HG03196 (cell line): Measurements from ENCODE around the gene PSENEN.
"Not testable (repeated sequence)": the region's sequence is repeated elsewhere in the genome, so short reads cannot be mapped to it uniquely, and the experiment has no call there.

Experiments
- ATAC-seq: cut with Tn5 transposase; IDR thresholded peaks from one replicate; pipeline ENCODE4 v1.9.1; 2021; ENCODE audit not compliant: unreplicated experiment

Gene PSENEN

DNA sequence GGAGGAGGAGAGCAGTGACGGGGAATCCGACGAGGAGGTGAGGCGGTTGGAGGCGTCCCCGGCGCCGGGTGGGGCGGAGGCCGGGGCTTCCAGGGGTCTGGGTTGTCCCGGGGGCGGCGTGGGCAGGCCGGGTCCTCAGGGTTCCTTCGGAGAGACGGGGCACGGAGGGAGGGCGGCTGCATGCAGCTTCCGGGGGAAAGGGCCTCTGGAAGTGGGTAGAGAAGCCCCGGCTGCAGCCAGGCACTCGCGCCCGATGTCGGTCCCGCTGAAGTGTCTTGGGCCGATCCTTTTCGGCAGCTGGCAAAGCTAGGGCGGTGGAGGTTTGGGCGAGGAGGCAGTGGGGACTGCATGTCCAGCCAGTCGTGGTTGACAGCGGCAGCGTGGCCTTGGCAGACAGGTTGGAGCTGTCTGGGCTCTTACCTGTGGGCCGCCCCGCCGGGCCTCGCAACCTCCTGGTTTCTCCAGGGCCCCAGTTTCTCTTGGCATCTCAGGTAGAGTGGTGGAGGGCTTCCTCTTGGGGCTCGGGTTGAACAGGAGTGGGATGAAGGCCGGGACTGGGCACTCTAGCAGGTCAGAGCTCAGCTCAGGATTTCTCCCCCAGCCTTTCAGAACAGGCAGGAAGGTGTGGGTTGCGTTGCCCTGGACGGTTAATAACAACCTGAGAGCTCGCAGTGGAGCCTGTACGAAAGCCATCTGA, 27.0 kb upstream of the PSENEN start:
- ATAC-seq, result no peak

DNA sequence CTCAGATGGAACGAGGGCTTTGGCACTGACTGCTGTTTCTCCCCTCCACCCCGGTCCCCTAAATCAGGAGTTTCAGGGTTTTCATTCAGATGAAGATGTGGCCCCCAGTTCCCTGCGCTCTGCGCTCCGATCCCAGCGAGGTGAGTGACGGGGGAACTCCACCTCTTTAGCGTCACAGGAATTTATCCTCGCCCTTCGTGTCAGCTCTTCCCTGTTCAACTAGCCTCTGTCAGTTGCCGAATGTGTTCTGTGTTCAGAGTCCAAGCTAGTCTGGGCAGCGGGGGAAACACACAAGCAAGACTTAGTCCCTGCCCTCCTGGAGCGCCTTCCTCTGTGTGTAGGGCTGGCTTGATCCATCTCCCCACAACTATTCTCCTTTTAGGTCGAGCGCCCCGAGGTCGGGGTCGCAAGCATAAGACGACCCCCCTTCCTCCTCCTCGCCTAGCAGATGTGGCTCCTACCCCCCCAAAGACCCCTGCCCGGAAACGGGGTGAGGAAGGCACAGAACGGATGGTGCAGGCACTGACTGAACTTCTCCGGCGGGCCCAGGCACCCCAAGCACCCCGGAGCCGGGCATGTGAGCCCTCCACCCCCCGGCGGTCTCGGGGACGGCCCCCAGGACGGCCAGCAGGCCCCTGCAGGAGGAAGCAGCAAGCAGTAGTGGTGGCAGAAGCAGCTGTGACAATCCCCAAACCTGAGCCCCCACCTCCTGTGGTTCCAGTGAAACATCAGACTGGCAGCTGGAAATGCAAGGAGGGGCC, 25.9 kb upstream of the PSENEN start:
- ATAC-seq, result no peak

DNA sequence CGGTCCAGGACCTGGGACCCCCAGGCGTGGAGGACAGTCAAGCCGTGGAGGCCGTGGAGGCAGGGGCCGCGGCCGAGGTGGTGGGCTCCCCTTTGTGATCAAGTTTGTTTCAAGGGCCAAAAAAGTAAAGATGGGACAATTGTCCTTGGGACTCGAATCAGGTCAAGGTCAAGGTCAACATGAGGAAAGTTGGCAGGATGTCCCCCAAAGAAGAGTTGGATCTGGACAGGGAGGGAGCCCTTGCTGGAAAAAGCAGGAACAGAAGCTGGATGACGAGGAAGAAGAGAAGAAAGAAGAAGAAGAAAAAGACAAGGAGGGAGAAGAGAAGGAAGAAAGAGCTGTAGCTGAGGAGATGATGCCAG, 25.3 kb upstream of the PSENEN start:
- ATAC-seq, result no peak

DNA sequence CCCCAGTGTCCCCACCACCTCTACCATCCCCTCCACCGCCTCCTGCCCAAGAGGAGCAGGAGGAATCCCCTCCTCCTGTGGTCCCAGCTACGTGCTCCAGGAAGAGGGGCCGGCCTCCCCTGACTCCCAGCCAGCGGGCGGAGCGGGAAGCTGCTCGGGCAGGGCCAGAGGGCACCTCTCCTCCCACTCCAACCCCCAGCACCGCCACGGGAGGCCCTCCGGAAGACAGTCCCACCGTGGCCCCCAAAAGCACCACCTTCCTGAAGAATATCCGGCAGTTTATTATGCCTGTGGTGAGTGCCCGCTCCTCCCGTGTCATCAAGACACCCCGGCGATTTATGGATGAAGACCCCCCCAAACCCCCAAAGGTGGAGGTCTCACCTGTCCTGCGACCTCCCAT, 24.8 kb upstream of the PSENEN start:
- no peak for ATAC-seq

DNA sequence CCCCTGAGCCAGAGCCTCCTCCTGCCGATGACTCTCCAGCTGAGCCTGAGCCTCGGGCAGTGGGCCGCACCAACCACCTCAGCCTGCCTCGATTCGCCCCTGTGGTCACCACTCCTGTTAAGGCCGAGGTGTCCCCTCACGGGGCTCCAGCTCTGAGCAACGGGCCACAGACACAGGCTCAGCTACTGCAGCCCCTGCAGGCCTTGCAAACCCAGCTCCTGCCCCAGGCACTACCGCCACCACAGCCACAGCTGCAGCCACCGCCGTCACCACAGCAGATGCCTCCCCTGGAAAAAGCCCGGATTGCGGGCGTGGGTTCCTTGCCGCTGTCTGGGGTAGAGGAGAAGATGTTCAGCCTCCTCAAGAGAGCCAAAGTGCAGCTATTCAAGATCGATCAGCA, 24.1 kb upstream of the PSENEN start:
- no peak for ATAC-seq

DNA sequence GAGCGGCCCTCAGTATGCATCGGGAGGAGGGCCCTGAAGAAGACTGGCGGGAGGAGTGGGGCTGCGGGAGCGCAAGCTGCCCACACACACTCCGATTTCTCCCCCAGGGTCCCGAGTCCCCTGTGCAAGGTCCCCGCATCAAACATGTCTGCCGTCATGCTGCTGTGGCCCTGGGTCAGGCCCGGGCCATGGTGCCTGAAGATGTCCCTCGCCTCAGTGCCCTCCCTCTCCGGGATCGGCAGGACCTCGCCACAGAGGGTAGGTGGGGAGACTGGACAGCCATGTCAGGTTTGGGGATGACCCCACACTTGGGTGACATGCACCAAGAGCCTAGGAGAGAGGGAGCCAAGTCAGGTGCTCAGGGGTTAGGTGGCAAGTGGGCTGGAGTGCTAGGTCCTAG, 23.0 kb upstream of the PSENEN start:
- ATAC-seq, result no peak

DNA sequence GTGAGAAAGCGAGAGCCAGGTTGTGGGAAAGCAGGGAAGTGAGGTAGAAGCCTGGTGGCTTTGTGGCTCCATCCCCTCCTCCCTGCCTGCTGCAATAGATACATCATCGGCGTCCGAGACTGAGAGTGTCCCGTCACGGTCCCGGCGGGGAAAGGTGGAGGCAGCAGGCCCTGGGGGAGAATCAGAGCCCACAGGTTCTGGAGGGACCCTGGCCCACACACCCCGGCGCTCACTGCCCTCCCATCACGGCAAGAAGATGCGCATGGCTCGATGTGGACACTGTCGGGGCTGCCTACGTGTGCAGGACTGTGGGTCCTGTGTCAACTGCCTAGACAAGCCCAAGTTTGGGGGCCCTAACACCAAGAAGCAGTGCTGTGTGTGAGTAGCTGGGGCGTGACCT, 22.6 kb upstream of the PSENEN start:
- no peak for ATAC-seq

DNA sequence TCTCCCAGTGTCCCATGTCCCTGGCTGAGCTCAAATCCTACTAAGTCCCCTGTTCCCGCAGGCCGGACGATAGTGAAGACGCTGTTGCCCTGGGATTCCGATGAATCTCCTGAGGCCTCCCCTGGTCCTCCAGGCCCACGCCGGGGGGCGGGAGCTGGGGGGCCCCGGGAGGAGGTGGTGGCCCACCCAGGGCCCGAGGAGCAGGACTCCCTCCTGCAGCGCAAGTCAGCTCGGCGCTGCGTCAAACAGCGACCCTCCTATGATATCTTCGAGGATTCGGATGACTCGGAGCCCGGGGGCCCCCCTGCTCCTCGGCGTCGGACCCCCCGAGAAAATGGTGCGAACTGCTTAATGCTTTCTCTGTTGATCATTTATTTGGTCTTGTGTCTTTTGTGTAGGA, 21.8 kb upstream of the PSENEN start:
- no peak for ATAC-seq

DNA sequence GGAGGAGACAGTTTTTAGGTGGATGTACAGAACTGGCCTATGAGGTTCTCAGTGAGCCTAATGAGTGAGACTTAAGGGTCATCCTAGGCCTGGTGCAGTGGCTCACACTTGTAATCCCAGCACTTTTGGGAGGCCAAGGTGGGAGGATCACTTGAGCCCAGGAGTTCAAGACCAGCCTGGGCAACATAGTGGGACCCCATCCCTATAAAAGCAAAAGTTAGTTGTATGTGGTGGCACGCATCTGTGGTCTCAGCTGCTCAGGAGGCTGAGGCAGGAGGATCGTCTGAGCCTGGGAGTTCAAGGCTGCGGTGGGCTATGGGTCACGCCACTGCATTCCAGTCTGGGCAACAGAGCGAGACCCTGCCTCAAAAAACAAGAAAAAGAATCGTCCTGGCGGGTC, 21.3 kb upstream of the PSENEN start:
- ATAC-seq, result not testable (repeated sequence)

DNA sequence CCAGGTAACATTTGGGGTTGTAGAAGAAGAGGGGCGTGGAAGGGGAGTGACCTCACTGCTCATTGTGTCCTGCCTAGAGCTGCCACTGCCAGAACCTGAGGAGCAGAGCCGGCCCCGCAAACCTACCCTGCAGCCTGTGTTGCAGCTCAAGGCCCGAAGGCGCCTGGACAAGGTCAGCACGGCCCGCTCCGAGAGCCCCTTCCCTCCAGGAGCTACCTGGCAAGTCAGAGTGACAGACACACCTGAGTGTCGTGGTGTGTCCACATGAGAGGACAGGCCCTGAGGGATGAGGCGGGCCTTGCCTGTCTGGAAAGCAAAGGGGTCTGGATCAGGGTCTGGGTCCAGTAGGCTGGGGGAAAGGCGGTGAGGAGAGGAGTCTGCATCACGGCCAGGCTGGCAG, 20.9 kb upstream of the PSENEN start:
- ATAC-seq, result no peak

DNA sequence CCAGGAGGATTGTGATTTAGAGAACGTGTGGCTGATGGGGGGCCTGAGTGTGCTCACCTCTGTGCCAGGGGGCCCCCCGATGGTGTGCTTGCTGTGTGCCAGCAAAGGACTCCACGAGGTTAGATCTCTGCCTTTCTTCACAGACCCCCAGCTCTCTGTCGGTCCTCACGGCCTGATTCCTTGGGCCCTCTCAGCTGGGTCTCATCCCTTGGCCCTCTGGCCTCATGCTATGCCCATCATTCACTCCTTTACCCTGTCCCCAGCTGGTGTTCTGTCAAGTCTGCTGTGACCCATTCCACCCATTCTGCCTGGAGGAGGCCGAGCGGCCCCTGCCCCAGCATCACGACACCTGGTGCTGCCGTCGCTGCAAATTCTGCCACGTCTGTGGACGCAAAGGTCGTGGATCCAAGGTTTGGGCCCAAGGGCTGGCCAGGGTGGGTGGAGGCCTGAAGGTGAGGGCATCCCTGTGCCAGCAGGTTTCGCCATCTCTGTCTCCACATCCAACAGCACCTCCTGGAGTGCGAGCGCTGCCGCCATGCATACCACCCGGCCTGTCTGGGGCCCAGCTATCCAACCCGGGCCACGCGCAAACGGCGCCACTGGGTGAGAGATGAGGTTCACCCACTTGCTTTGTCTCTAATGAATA, 20.1 kb upstream of the PSENEN start:
- ATAC-seq, result no peak

DNA sequence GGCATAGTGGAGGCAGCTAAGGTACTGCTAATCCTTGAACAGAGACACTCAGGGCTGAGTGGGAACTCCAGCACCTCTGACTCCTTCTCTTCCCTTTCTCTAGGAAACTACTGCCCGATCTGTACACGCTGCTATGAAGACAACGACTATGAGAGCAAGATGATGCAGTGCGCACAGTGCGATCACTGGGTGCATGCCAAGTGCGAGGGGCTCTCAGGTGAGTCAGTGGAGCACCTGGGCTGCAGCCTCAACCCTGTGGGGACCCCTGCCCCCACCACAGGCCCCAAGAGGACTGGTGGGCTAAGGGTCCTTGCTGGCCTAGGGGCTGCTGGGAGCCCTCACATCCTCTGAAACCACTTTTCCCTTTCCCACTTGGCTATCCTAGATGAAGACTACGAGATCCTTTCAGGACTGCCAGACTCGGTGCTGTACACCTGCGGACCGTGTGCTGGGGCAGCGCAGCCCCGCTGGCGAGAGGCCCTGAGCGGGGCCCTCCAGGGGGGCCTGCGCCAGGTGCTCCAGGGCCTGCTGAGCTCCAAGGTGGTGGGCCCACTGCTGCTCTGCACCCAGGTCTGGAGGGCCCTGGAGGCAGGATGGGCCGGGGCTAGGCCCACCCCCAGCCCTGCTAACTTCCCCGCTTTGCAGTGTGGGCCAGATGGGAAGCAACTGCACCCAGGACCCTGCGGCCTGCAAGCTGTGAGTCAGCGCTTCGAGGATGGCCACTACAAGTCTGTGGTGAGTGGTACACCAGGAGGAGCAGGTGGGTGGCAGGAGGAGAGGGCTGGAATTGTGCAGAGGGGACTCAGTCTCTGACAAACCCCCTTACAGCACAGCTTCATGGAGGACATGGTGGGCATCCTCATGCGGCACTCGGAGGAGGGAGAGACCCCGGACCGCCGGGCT, 18.1 kb upstream of the PSENEN start:
- no peak for ATAC-seq

DNA sequence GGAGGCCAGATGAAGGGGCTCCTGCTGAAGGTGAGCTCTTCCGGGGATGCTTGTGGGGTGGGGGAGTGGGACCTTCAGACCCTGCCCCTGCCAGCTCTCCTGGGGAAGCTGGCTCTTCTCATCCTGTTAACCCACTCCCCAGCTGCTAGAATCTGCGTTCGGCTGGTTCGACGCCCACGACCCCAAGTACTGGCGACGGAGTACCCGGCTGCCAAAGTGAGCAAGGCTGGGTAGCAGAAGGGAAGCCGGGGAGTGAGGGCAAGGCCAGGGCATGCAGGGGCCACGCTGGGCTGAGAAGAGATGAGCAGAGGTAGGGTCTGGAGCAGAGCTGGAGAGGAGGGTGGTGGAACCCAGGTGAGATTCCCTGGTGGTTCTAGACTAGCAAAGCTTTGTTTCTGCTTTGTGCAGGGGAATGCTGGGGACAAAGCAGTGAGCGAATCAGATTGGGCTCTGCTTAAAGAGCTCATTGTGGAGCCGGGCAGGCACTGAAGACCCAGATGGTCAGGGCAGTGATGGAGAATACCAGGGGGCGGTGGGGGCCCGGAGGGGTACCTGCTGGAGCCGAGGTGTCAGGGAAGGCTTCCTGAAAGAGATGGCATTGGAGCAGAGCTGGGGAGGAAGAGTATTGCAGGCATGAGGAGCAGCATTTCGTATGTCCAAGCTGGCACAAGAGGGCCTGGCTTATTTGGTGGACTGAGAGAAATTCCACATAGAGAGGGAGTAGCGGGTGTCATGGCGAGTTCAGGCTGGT, 17.3 kb upstream of the PSENEN start:
- ATAC-seq, result no peak

DNA sequence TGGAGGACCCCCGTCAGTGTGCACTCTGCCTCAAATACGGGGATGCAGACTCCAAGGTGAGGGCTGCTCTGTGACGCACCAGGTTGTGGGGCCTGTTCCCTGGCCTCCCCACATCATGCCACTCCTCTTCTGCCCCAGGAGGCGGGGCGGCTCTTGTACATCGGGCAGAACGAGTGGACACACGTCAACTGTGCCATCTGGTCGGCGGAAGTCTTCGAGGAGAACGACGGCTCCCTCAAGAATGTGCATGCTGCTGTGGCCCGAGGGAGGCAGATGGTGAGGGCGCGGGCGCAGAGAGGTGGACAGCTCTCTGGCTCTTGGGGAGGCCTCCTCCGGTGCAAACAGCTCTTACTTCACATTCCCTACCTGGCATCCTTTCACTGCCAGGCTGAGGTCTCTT, 16.4 kb upstream of the PSENEN start:
- no peak for ATAC-seq

DNA sequence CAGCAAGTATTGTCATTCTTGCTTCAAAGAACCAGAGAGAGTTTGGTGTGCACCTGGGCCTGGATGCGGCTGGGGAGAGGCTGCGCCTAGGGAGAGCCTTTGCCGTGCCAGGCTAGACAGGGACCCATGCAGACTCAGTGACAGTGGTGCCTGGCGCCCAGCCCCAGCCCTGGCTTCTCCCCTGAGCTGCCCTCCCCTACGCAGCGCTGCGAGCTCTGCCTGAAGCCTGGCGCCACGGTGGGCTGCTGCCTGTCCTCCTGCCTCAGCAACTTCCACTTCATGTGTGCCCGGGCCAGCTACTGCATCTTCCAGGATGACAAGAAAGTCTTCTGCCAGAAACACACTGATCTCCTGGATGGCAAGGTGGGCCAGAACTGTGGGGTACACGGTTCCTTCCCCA, 15.7 kb upstream of the PSENEN start:
- no peak for ATAC-seq

DNA sequence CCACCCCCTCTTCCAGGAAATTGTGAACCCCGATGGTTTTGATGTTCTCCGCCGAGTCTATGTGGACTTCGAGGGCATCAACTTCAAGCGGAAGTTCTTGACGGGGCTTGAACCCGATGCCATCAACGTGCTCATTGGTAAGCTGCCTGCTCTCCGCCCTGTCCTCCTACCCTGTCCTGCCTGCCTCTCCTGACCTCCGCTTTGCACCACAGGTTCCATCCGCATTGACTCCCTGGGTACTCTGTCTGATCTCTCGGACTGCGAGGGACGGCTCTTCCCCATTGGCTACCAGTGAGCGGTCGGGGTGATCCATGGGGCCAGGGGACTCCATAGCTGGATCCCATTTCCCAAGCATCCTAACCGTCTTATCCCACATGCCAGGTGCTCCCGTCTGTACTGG, 15.1 kb upstream of the PSENEN start:
- no peak for ATAC-seq

DNA sequence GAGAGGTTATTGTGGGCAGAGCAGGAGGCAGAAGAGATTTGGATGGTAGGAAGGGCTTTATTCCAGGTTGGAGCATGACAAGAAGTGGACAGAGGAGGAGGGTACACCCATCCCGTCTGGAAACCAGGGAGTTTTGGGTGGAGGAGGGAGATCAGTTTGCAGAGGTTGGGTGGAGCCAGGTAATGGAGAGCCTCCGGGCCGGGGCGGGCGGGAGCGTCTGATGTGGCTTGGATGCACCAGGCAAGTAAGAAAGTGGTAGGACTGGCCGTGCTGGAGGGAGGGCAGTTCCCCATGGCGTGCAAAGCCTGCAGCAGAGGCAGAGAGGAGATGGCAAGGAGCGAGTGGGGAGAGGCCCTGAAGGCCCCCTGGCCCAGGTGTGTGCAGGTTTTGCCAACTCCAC, 14.1 kb upstream of the PSENEN start:
- ATAC-seq, result no peak

DNA sequence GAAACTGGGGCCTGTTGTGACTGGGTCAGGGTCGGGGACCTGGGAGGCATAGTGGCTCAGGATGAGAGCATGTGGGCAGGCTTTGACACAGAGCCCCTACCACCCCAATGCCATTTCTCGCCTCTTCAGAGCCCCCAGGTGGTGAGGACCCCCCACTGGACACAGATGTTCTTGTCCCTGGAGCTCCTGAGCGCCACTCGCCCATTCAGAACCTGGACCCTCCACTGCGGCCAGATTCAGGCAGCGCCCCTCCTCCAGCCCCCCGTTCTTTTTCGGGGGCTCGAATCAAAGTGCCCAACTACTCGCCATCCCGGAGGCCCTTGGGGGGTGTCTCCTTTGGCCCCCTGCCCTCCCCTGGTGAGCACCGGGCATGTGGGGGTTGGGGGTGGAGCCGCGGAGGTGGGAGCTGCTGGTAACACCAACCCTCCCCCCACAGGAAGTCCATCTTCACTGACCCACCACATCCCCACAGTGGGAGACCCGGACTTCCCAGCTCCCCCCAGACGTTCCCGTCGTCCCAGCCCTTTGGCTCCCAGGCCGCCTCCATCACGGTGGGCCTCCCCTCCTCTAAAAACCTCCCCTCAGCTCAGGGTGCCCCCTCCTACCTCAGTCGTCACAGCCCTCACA, 13.6 kb upstream of the PSENEN start:
- no peak for ATAC-seq

DNA sequence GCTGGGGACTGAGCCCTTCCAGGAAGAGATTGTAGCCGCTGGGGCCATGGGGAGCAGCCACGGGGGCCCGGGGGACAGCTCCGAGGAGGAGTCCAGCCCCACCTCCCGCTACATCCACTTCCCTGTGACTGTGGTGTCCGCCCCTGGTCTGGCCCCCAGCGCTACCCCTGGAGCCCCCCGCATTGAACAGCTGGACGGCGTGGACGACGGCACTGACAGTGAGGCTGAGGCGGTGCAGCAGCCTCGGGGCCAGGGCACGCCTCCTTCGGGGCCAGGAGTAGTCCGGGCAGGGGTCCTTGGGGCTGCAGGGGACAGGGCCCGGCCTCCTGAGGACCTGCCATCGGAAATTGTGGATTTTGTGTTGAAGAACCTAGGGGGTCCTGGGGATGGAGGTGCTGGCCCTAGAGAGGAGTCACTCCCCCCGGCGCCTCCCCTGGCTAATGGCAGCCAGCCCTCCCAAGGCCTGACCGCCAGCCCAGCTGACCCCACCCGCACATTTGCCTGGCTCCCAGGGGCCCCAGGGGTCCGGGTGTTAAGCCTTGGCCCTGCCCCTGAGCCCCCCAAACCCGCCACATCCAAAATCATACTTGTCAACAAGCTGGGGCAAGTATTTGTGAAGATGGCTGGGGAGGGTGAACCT, 12.8 kb upstream of the PSENEN start:
- no peak for ATAC-seq
